GM23248 (cell line): ENCODE measurements around the gene FLG2.

ENCODE experiments used
- EZH2 ChIP-seq: fragments of 200-600 bp; sonication (generic); IDR thresholded peaks from 2 replicates; pipeline ENCODE4 v1.6.1; 2018; ENCODE audit warnings: antibody characterized with exemption, mild to moderate bottlenecking; ENCODE audit not compliant: insufficient read depth, poor library complexity, severe bottlenecking
- EZH2phosphoT487 ChIP-seq: fragments of 200-600 bp; sonication (generic); IDR thresholded peaks from 2 replicates; pipeline ENCODE4 v1.6.1; 2018; ENCODE audit warnings: antibody characterized with exemption, moderate library complexity, mild to moderate bottlenecking, low read depth; ENCODE audit not compliant: insufficient read depth

DNA sequence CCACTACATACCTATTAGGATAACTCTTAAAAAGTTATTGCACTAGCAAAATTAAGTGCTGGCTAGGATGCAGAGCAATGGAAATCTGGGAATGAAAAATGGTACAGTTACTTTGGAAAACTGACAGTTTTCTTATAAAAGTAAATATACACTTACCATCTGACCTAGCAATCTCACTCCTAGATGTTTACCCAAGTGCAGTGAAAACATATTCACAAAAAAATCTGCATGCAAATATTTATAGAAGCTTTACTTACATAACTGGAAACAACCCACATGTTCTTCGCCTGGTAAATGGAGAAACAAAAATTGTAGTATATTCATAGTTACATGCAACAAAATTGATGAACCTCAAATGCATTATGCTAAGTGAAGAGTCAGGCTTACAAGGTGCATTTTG, 12.9 kb upstream of the FLG2 start:
- TF ChIP-seq EZH2phosphoT487 (no peak), EZH2 (no peak)
